Kidney epithelial cell (primary cell): ENCODE data around the gene DLG1. TPM values are rescaled to one million over a fixed set of nuclear protein-coding genes. Genes with fewer than 3 reads are reported as not detected.

Experiments
- DNase-seq: peaks from one replicate; pipeline ENCODE4 v3.0.0-alpha.2; 2010; ENCODE audit warnings: low read depth
- H3K27me3 ChIP-seq: 2 replicates; pipeline ENCODE4 v1.6.0; 2011; ENCODE audit warnings: low read length; ENCODE audit not compliant: control insufficient read depth, insufficient read depth
- H3K36me3 ChIP-seq: 2 replicates; pipeline ENCODE4 v1.5.1; 2011; ENCODE audit warnings: low read length; ENCODE audit not compliant: control insufficient read depth, insufficient read depth
- H3K4me3 ChIP-seq: 2 replicates; pipeline ENCODE4 v1.5.1; 2011; ENCODE audit warnings: low read depth, mild to moderate bottlenecking, control low read depth, low read length
- total RNA-seq: library from RNA; depleted of rRNA; stranded (reverse); fragments of >200 nt; gene quantifications from 2 replicates; pipeline ENCODE4 v1.2.3, GENCODE V29; 2015
- TF ChIP-seq, protein P1 (sequence below): IDR thresholded peaks from 2 replicates; pipeline ENCODE4 v1.5.1; 2011; ENCODE audit warnings: mild to moderate bottlenecking, moderate library complexity, low read length, control low read depth, inconsistent platforms; ENCODE audit not compliant: insufficient read depth, poor library complexity, severe bottlenecking

The DLG1 gene
- total RNA-seq, 1 donor from 2014 or later, result 127 TPM

DNA sequence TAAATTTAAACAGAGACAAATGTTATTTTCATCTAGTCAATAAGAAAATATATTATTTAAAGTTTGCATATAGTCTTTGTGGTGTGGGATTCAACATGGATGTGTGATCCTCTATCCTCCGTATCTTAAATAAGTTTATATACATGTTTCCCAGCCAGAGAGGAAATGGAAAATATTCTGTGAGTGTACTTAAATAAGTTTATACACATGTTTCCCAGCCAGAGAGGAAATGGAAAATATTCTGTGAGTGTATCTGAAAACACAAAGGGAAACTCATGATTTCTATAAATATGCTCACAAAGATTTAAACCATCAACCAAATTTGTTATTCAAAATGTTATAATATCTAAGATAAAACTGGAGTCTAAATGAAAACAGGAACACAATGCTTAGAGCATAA lies 158.8 kb downstream of the DLG1 start:
- peaks cover 1% of the 10 kb centered on the region for H3K36me3 ChIP-seq
- TF ChIP-seq, protein P1, sequence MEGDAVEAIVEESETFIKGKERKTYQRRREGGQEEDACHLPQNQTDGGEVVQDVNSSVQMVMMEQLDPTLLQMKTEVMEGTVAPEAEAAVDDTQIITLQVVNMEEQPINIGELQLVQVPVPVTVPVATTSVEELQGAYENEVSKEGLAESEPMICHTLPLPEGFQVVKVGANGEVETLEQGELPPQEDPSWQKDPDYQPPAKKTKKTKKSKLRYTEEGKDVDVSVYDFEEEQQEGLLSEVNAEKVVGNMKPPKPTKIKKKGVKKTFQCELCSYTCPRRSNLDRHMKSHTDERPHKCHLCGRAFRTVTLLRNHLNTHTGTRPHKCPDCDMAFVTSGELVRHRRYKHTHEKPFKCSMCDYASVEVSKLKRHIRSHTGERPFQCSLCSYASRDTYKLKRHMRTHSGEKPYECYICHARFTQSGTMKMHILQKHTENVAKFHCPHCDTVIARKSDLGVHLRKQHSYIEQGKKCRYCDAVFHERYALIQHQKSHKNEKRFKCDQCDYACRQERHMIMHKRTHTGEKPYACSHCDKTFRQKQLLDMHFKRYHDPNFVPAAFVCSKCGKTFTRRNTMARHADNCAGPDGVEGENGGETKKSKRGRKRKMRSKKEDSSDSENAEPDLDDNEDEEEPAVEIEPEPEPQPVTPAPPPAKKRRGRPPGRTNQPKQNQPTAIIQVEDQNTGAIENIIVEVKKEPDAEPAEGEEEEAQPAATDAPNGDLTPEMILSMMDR, result no peak
- no peak overlapping the region for H3K4me3 ChIP-seq
- no peaks in the 10 kb centered on the region for H3K27me3 ChIP-seq
- DNase-seq, result no peak

- H3K36me3 ChIP-seq, result peaks cover 3% of the 10 kb centered on the region
- H3K27me3 ChIP-seq, result no peaks in the 10 kb centered on the region
- DNase-seq, result no peak
- TF ChIP-seq, protein P1, result no peak
- H3K4me3 ChIP-seq, result no peak overlapping the region
Measured at GRCh38 chr3:197137751-197138150, 160.7 kb downstream of the DLG1 start.

DNA sequence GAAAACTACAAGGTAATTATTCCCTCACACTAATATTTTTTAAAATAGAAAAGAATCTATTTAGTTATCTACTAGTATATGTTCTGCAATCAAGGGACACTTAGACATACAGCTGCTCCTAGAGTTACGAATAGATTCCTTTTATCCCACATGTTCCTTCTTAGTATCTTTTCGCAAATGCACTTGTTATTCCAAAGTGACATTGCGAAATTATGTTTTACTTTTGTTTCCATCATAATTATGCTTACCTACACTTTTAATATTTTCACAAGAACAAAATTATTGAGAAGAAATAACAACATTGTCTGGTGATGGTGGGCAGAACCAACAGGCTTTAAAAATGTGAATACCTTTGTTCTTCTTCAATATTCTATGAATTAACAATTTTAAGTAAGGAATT lies 161.7 kb downstream of the DLG1 start:
- TF ChIP-seq, protein P1, result no peak
- no peak for DNase-seq
- no peaks in the 10 kb centered on the region for H3K27me3 ChIP-seq
- H3K4me3 ChIP-seq, result no peak overlapping the region
- peaks cover 3% of the 10 kb centered on the region for H3K36me3 ChIP-seq

DNA sequence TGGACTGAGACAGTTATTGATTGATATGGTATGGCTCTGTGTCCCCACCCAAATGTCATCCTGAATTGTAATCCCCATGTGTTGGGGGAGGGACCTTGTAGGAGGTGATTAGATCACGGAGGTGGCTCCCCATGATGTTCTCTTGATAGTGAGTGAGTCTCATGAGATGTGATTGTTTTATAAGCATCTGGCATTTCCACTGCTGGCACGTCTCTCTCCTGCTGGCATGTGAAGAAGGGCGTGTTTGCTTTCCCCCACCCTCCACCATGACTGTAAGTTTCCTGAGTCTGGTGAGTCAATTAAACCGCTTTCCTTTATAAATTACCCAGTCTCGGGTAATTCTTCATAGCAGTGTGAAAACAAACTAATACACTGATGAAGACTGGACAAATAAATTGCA lies 163.2 kb downstream of the DLG1 start:
- no peaks in the 10 kb centered on the region for H3K27me3 ChIP-seq
- TF ChIP-seq, protein P1, result no peak
- H3K36me3 ChIP-seq, result peaks cover 3% of the 10 kb centered on the region
- DNase-seq, result no peak
- H3K4me3 ChIP-seq, result no peak overlapping the region

DNA sequence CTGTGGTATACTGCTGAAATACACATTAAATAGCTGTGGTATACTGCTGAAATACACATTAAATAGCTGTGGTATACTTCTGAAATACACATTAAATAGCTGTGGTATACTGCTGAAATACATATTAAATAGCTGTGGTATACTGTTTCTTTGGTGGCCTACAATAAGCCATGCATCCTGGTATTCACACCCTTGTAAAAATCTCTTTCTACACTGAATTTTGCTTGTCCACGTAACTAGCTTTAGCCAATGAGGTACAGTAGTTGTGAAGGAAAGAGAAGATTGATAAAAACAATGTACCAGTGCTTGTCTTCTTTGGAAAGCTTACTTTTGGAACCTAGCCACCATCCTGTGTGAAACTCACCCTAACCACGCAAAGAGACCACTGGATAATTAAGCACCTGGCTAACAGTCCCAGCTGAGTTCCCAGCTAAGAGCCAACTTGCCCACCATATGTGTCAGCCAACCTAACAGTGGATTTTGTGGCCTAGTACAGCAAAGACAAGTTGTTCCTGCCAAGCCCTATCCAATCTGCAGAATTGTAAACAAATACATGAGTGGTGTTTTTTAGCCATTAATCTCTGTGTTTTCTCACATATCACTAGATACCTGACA lies 165.4 kb downstream of the DLG1 start:
- TF ChIP-seq, protein P1, result no peak
- Histone ChIP-seq H3K4me3 (no peak overlapping the region), H3K36me3 (peaks cover 3% of the 10 kb centered on the region)

DNA sequence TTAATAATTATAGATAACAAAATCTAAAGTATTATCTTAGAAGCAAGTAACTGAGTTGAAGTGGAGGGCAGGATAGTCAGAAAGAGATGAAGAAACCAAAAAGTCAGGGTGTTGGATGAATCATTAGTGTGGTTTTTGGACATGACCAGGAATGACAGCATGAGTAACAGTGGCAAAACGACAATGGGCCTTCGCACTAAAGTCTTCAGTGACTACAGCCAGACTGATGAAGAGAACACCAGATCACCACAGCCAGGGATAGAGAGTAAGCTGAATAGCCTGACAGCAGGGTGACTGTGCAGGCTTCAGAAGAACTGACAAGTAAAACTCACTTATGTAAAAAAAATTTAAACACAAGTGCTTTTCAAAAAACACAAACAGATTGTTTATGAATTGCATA lies 172.8 kb downstream of the DLG1 start:
- Histone ChIP-seq H3K36me3 (no peaks in the 10 kb centered on the region), H3K27me3 (no peaks in the 10 kb centered on the region), H3K4me3 (no peak overlapping the region)
- DNase-seq, result no peak
- TF ChIP-seq, protein P1, result no peak

More for the DNA sequence above, 165.4 kb downstream of the DLG1 start:
- no peaks in the 10 kb centered on the region for H3K27me3 ChIP-seq
- no peak for DNase-seq
